Hair follicular keratinocyte (primary cell): ENCODE measurements around the gene BMPER. TPM values are rescaled to one million over a fixed set of nuclear protein-coding genes. Genes with fewer than 3 reads are reported as not detected.

Experiments
- total RNA-seq: library from RNA; depleted of rRNA; stranded (reverse); fragments of >200 nt; gene quantifications from 2 replicates; pipeline ENCODE4 v1.2.3, GENCODE V29; 2015

The BMPER gene
- total RNA-seq, result 0.08 and 0.11 TPM in 2 replicates

GRCh38 chr7:33905389-33906032, at the start of gene BMPER:
BMPER (plus strand) TSS chr7:33905539; CDS start chr7:33905614, 75 bp downstream.

